Testis (tissue), 3 donors: ENCODE measurements around the gene HPS6. TPM values are rescaled to one million over a fixed set of nuclear protein-coding genes. Genes with fewer than 3 reads are reported as not detected.

ENCODE experiments used
- DNase-seq: peaks from one replicate; pipeline ENCODE4 v3.0.0-alpha.2; 2019
- H3K27ac ChIP-seq, 2 donors: fragments of 200-600 bp; sonication (generic); one replicate each; pipeline ENCODE4 v1.5.1; 2019
- H3K27me3 ChIP-seq: fragments of 200-600 bp; sonication (generic); one replicate; pipeline ENCODE4 v1.5.1; 2019
- H3K36me3 ChIP-seq: fragments of 200-600 bp; sonication (generic); one replicate; pipeline ENCODE4 v1.5.1; 2017; ENCODE audit warnings: low read depth; ENCODE audit errors: missing control alignments
- H3K4me1 ChIP-seq: fragments of 200-600 bp; sonication (generic); one replicate; pipeline ENCODE4 v1.5.1; 2019
- H3K4me3 ChIP-seq, 2 donors: fragments of 200-600 bp; sonication (generic); one replicate each; pipeline ENCODE4 v1.5.1; 2017 to 2019
- H3K9me3 ChIP-seq: fragments of 200-600 bp; sonication (generic); one replicate; pipeline ENCODE4 v1.5.1; 2017
- CTCF ChIP-seq, 3 experiments: fragments of 450-650 bp in 2 of 3; fragments of 200-600 bp in 1 of 3; sonication (generic) in 1 of 3; IDR thresholded peaks; one replicate each; pipeline ENCODE4 v1.5.1; 2016 to 2019; ENCODE audit warnings: antibody characterized with exemption in 3 of 3, mild to moderate bottlenecking in 2 of 3, moderate library complexity in 1 of 3
- POLR2A ChIP-seq: fragments of 450-650 bp; IDR thresholded peaks from one replicate; pipeline ENCODE4 v1.6.1; 2017; ENCODE audit warnings: antibody characterized with exemption, mild to moderate bottlenecking, moderate library complexity
- WGBS, 2 donors: methylation state at CpG; one replicate each; pipeline ENCODE4 v1.1.5; 2018; 5-methylcytosine and 5-hydroxymethylcytosine counted together
- intact Hi-C: fragments of 100-400 bp; cut with DNase I; formaldehyde crosslinking; loops from one replicate; pipeline ENCODE4 v1.15.1; 2023; ENCODE audit warnings: low total_unique reads
- polyA plus RNA-seq: library from polyadenylated mRNA; stranded (reverse); fragments of 350-450 nt; fragmentation: Illumina TruSeq; extraction: RNeasy Lipid Tissue Mini Kit (QIAGEN cat#74804); gene quantifications from one replicate; pipeline ENCODE4 v1.2.3, GENCODE V29; 2014; ENCODE audit warnings: low read depth, low replicate concordance; ENCODE audit not compliant: insufficient read depth
- small RNA-seq, 2 donors: library from RNA; depleted of rRNA; stranded (forward); fragments of <200 nt; gene quantifications; one replicate each; pipeline ENCODE3, GENCODE V24; 2016
- total RNA-seq, 2 donors: library from RNA; depleted of rRNA; stranded (reverse); fragments of >200 nt; gene quantifications; one replicate each; pipeline ENCODE4 v1.2.3, GENCODE V29; 2016

HPS6 gene
- total and polyA plus RNA-seq, 3 donors from 2014 or later: 9.7 to 23.2 (median 19.6) TPM

- intact Hi-C loops: no loop called here
- Histone ChIP-seq H3K9me3 (no peaks in the 10 kb centered on the region), H3K36me3 (no peaks in the 10 kb centered on the region), H3K4me3 (no peak overlapping the region), H3K4me1 (peaks cover 56% of the 10 kb centered on the region), H3K27me3 (no peaks in the 10 kb centered on the region), H3K27ac (peak overlapping the region; percentile 80 to 84)
- 13 to 20% methylated on average over 3 of the region's 3 CpGs for WGBS, 2 donors
- DNase-seq: no peak
- no peak for TF ChIP-seq CTCF (IDR thresholded peaks at IDR 0.05)
- no peak for TF ChIP-seq POLR2A
Measured at GRCh38 chr10:102115775-102116174, 50.6 kb downstream of the HPS6 start.

- no peak for DNase-seq
- H3K36me3 ChIP-seq: no peaks in the 10 kb centered on the region
- H3K27ac ChIP-seq: peak overlapping the region; percentile 88 to 97
- 88 to 100% methylated on average over 1 of the region's 1 CpG for WGBS, 2 donors
- no peaks in the 10 kb centered on the region for H3K9me3 ChIP-seq
- peaks cover 62% of the 10 kb centered on the region for H3K4me1 ChIP-seq
- intact Hi-C loops: no loop called here
- no peak overlapping the region for H3K4me3 ChIP-seq
- no peaks in the 10 kb centered on the region for H3K27me3 ChIP-seq
- TF ChIP-seq CTCF (IDR thresholded peaks at IDR 0.05) (no peak), POLR2A (no peak)
Measured at GRCh38 chr10:102116656-102117055, 51.5 kb downstream of the HPS6 start.

Small RNAs within 50 kb of the gene (small RNA-seq; reads per million reads assigned to genes)
- 0 to 0.09 reads per million in 2 donors for gene AL500527.1
- 0 reads per million in 2 donors for gene AL500527.2

Other genes with a start within 250 kb of the HPS6 start
- gene OGA, start 246.9 kb upstream of the HPS6 start, total RNA-seq: 100 to 1,000 TPM; 161 to 215 TPM
- gene OGA, start 246.9 kb upstream of the HPS6 start, polyA plus RNA-seq: 93.3 TPM
- 1 to 10 TPM; 5.6 to 6.8 TPM for gene KCNIP2, start 221.5 kb upstream of the HPS6 start, total RNA-seq
- gene KCNIP2, start 221.5 kb upstream of the HPS6 start, polyA plus RNA-seq: 5.1 TPM
- 10 to 100 TPM; 21.6 to 23.7 TPM for gene ARMH3, start 9.2 kb upstream of the HPS6 start, total RNA-seq
- 20.2 TPM for gene ARMH3, start 9.2 kb upstream of the HPS6 start, polyA plus RNA-seq
- gene LDB1, start 55.0 kb downstream of the HPS6 start, total RNA-seq: 10 to 100 TPM; 80.0 to 90.5 TPM
- gene LDB1, start 55.0 kb downstream of the HPS6 start, polyA plus RNA-seq: 64.2 TPM
- gene PPRC1, start 67.7 kb downstream of the HPS6 start, total RNA-seq: 10 to 100 TPM; 38.7 to 49.1 TPM
- gene PPRC1, start 67.7 kb downstream of the HPS6 start, polyA plus RNA-seq: 27.0 TPM
- 10 to 100 TPM; 53.7 to 63.8 TPM for gene NOLC1, start 87.0 kb downstream of the HPS6 start, total RNA-seq
- 46.6 TPM for gene NOLC1, start 87.0 kb downstream of the HPS6 start, polyA plus RNA-seq
- gene ELOVL3, start 160.9 kb downstream of the HPS6 start, total RNA-seq: 1 to 10 TPM; 1.5 to 2.8 TPM
- gene ELOVL3, start 160.9 kb downstream of the HPS6 start, polyA plus RNA-seq: 5.0 TPM
- under 1 TPM; 0.55 to 0.74 TPM for gene PITX3, start 176.2 kb downstream of the HPS6 start, total RNA-seq
- gene PITX3, start 176.2 kb downstream of the HPS6 start, polyA plus RNA-seq: 0.69 TPM
- gene GBF1, start 180.2 kb downstream of the HPS6 start, total RNA-seq: 10 to 100 TPM; 58.2 to 72.1 TPM
- 76.4 TPM for gene GBF1, start 180.2 kb downstream of the HPS6 start, polyA plus RNA-seq